Raji (cell line): ENCODE results near the gene EML2.

Source experiments
- POLR2A ChIP-seq: IDR thresholded peaks from 2 replicates; pipeline ENCODE4 v1.6.1; 2011; ENCODE audit warnings: low read depth, low read length, control low read depth; ENCODE audit not compliant: insufficient read depth

The EML2 gene

GRCh38 chr19:45637890-45638667, 1.1 kb downstream of the EML2 start:
- no peak for TF ChIP-seq POLR2A

- no peak for TF ChIP-seq POLR2A
Measured at GRCh38 chr19:45636902-45637301, 2.3 kb downstream of the EML2 start.

GRCh38 chr19:45636275-45636674, 2.9 kb downstream of the EML2 start:
- TF ChIP-seq POLR2A, result no peak

GRCh38 chr19:45632468-45633196, 6.6 kb downstream of the EML2 start:
- no peak for TF ChIP-seq POLR2A

- TF ChIP-seq POLR2A, result no peak
Measured at GRCh38 chr19:45630463-45630862, 8.7 kb downstream of the EML2 start.

- TF ChIP-seq POLR2A, result no peak
Measured at GRCh38 chr19:45629704-45630103, 9.5 kb downstream of the EML2 start.

GRCh38 chr19:45623984-45624383, 15.2 kb downstream of the EML2 start:
- TF ChIP-seq POLR2A, result no peak

- TF ChIP-seq POLR2A, result no peak
Measured at GRCh38 chr19:45621976-45622503, 17.2 kb downstream of the EML2 start.

GRCh38 chr19:45621389-45621788, 17.8 kb downstream of the EML2 start:
- TF ChIP-seq POLR2A, result no peak

- no peak for TF ChIP-seq POLR2A
Measured at GRCh38 chr19:45616704-45617017, 22.5 kb downstream of the EML2 start.

- TF ChIP-seq POLR2A, result no peak
Measured at GRCh38 chr19:45615795-45616703, 23.1 kb downstream of the EML2 start.

GRCh38 chr19:45613926-45614725, 25.1 kb downstream of the EML2 start:
- TF ChIP-seq POLR2A, result no peak

GRCh38 chr19:45608948-45609347, 30.2 kb downstream of the EML2 start:
- TF ChIP-seq POLR2A, result no peak

GRCh38 chr19:45607071-45608029, 31.8 kb downstream of the EML2 start:
- no peak for TF ChIP-seq POLR2A
